HG03521 (cell line): ENCODE results near the gene TNFSF8.

Experiments used
- ATAC-seq: cut with Tn5 transposase; IDR thresholded peaks from one replicate; pipeline ENCODE4 v1.9.1; 2021; ENCODE audit warnings: mild to moderate bottlenecking, moderate library complexity; ENCODE audit not compliant: unreplicated experiment

Gene TNFSF8

GRCh38 chr9:114880291-114880745, 50.1 kb downstream of the TNFSF8 start:
- ATAC-seq, result no peak

- ATAC-seq, result no peak
Measured at GRCh38 chr9:114878879-114879564, 51.4 kb downstream of the TNFSF8 start.

- ATAC-seq, result no peak
Measured at GRCh38 chr9:114869845-114870244, 60.5 kb downstream of the TNFSF8 start.

- no peak for ATAC-seq
Measured at GRCh38 chr9:114869378-114869777, 61.0 kb downstream of the TNFSF8 start.

- no peak for ATAC-seq
Measured at GRCh38 chr9:114867327-114867726, 63.1 kb downstream of the TNFSF8 start.

- no peak for ATAC-seq
Measured at GRCh38 chr9:114864471-114864870, 65.9 kb downstream of the TNFSF8 start.

GRCh38 chr9:114861922-114862605, 68.3 kb downstream of the TNFSF8 start:
- no peak for ATAC-seq

- no peak for ATAC-seq
Measured at GRCh38 chr9:114861273-114861672, 69.1 kb downstream of the TNFSF8 start.

GRCh38 chr9:114860187-114860586, 70.2 kb downstream of the TNFSF8 start:
- no peak for ATAC-seq

GRCh38 chr9:114856942-114857315, 73.5 kb downstream of the TNFSF8 start:
- ATAC-seq, result no peak

- no peak for ATAC-seq
Measured at GRCh38 chr9:114856215-114856941, 74.0 kb downstream of the TNFSF8 start.

GRCh38 chr9:114855488-114855887, 74.9 kb downstream of the TNFSF8 start:
- ATAC-seq, result no peak

GRCh38 chr9:114854736-114855355, 75.5 kb downstream of the TNFSF8 start:
- ATAC-seq, result no peak

GRCh38 chr9:114853071-114853855, 77.1 kb downstream of the TNFSF8 start:
- no peak for ATAC-seq

GRCh38 chr9:114852050-114852594, 78.3 kb downstream of the TNFSF8 start:
- ATAC-seq, result no peak

GRCh38 chr9:114851306-114851705, 79.1 kb downstream of the TNFSF8 start:
- no peak for ATAC-seq
